K562 (cell line): ENCODE results near the gene DGCR2. TPM values are rescaled to one million over a fixed set of nuclear protein-coding genes. Genes with fewer than 3 reads are reported as not detected.

Experiments used
- ATAC-seq: fragments of 200-7000 bp; cut with Tn5 transposase; 3 replicates; pipeline ENCODE4 v1.9.1; 2020; ENCODE audit warnings: moderate library complexity
- BruUV-seq: library from RNA; stranded (reverse); fragments of 400-500 nt; replicated peaks from 2 replicates; lab custom pipeline; 2021; lab: Mats Ljungman, UMichigan
- CTCF ChIA-PET: fragments of 300-600 bp; formaldehyde crosslinking; extraction: SDS; loops from one replicate; lab custom pipeline; 2021; ENCODE audit warnings: low intra/inter-chr PET ratio; lab: Yijun Ruan, JAX
- POLR2A ChIA-PET: fragments of 300-600, 350-650 bp; sonication (Branson Sonifier 250); formaldehyde crosslinking; extraction: SDS; loops from one replicate; lab custom pipeline; 2021; ENCODE audit warnings: antibody characterized with exemption, inconsistent platforms; lab: Yijun Ruan, JAX
- DNase-seq, 4 experiments: peaks; one replicate each; pipeline versions ENCODE4 v3.0.0 to v3.0.0-alpha.2; 2011 to 2018; ENCODE audit warnings: low spot score in 3 of 4, mixed read lengths in 3 of 4; ENCODE audit errors: extremely low read depth in 1 of 4
- FAIRE-seq: peaks from 2 replicates; lab custom pipeline; 2011; peaks lifted over from hg19 to GRCh38; lab: Jason Lieb, UNC
- H2AFZ ChIP-seq: 2 replicates; pipeline ENCODE4 v1.6.0; 2011; ENCODE audit warnings: low read depth, low read length, control low read depth, inconsistent platforms
- H3K27ac ChIP-seq: fragments of 200-600 bp; 3 replicates; pipeline ENCODE4 v1.8.0; 2011; ENCODE audit warnings: low read depth, mild to moderate bottlenecking, control low read depth, inconsistent platforms, low read length, moderate library complexity, mixed read lengths; ENCODE audit errors: extremely low read depth
- H3K27me3 ChIP-seq, 2 experiments: fragments of 300-600 bp in 1 of 2; 2 replicates in 1 of 2; 3 replicates in 1 of 2; pipeline versions ENCODE4 v1.6.0 to v1.8.0; 2011; ENCODE audit warnings: inconsistent platforms in 2 of 2, low read length in 2 of 2, mild to moderate bottlenecking in 1 of 2, mixed read lengths in 1 of 2, moderate library complexity in 1 of 2; ENCODE audit not compliant: control insufficient read depth in 2 of 2, insufficient read depth in 2 of 2
- H3K36me3 ChIP-seq: fragments of 300-600 bp; 3 replicates; pipeline ENCODE4 v1.8.0; 2011; ENCODE audit warnings: mild to moderate bottlenecking, low read length, inconsistent platforms; ENCODE audit not compliant: control insufficient read depth, insufficient read depth
- H3K4me1 ChIP-seq, 2 experiments: fragments of 200-600 bp in 1 of 2; replicated peaks in 1 of 2; 2 replicates in 1 of 2; 3 replicates in 1 of 2; pipeline versions ENCODE4 v1.5.1 to v1.8.0; 2011; ENCODE audit warnings: inconsistent platforms in 2 of 2, low read length in 2 of 2, mild to moderate bottlenecking in 1 of 2, mixed read lengths in 1 of 2, moderate library complexity in 1 of 2; ENCODE audit not compliant: control insufficient read depth in 2 of 2, insufficient read depth in 2 of 2
- H3K4me2 ChIP-seq: 2 replicates; pipeline ENCODE4 v1.6.1; 2011; ENCODE audit warnings: low read length, control low read depth, inconsistent platforms, mixed read lengths; ENCODE audit not compliant: insufficient read depth
- H3K4me3 ChIP-seq: fragments of 200-600 bp; sonication (generic), shearing (Covaris generic); 2 replicates; pipeline ENCODE4 v1.5.1; 2016; ENCODE audit warnings: control low read depth, inconsistent platforms
- H3K79me2 ChIP-seq: fragments of 200-600 bp; 3 replicates; pipeline ENCODE4 v1.8.0; 2011; ENCODE audit warnings: low read length, inconsistent platforms; ENCODE audit not compliant: control insufficient read depth, insufficient read depth
- H3K9ac ChIP-seq, 2 experiments: 2 replicates each; pipeline versions ENCODE4 v1.6.0 to v1.6.1; 2011; ENCODE audit warnings: low read depth in 2 of 2, low read length in 2 of 2, control low read depth in 1 of 2, inconsistent platforms in 1 of 2, mild to moderate bottlenecking in 1 of 2, mixed read lengths in 1 of 2; ENCODE audit not compliant: insufficient read depth in 1 of 2
- H3K9me1 ChIP-seq: one replicate; pipeline ENCODE4 v1.6.0; 2011; ENCODE audit warnings: inconsistent platforms, mild to moderate bottlenecking, low read length, moderate library complexity; ENCODE audit not compliant: control insufficient read depth, insufficient read depth
- H3K9me3 ChIP-seq: replicated peaks from 2 replicates; pipeline ENCODE4 v1.5.1; 2011; ENCODE audit warnings: low read depth, low read length, inconsistent platforms; ENCODE audit not compliant: control insufficient read depth, insufficient read depth
- H4K20me1 ChIP-seq: replicated peaks from 2 replicates; pipeline ENCODE4 v1.6.1; 2011; ENCODE audit warnings: low read length, inconsistent platforms, mixed read lengths; ENCODE audit not compliant: control insufficient read depth, insufficient read depth
- HNRNPLL ChIP-seq: fragments of 200-400 bp; formaldehyde crosslinking; IDR thresholded peaks from 2 replicates; pipeline ENCODE4 v1.6.1; 2017; ENCODE audit warnings: low read length, low read depth, mild to moderate bottlenecking; ENCODE audit not compliant: poor library complexity, severe bottlenecking
- MLLT1 ChIP-seq, 2 experiments: fragments of 450-650 bp; IDR thresholded peaks; 2 replicates each; pipeline ENCODE4 v1.6.1; 2016
- POU5F1 ChIP-seq: fragments of 150-350 bp; IDR thresholded peaks from 2 replicates; pipeline ENCODE4 v1.6.1; 2014; ENCODE audit warnings: borderline replicate concordance, low read length, low read depth, mild to moderate bottlenecking; ENCODE audit not compliant: partially characterized antibody
- UBTF ChIP-seq, 2 experiments: IDR thresholded peaks; 2 replicates each; pipeline ENCODE4 v1.6.1; 2012; ENCODE audit warnings: improper control_type of control experiment in 2 of 2, low read depth in 2 of 2, low read length in 2 of 2, borderline replicate concordance in 1 of 2
- USF1 ChIP-seq: sonication (generic); formaldehyde crosslinking; IDR thresholded peaks from 2 replicates; pipeline ENCODE4 v1.9.0; 2022; ENCODE audit warnings: mild to moderate bottlenecking, missing genetic modification reagents
- ZC3H4 ChIP-seq: sonication (generic); formaldehyde crosslinking; IDR thresholded peaks from 2 replicates; pipeline ENCODE4 v1.9.0; 2021; ENCODE audit warnings: missing genetic modification reagents, borderline replicate concordance
- ZNF609 ChIP-seq: sonication (generic); formaldehyde crosslinking; IDR thresholded peaks from 2 replicates; pipeline ENCODE4 v1.8.1; 2023; ENCODE audit warnings: missing genetic modification reagents, mild to moderate bottlenecking, borderline replicate concordance
- WGBS: fragments of 100-300 bp; shearing (Covaris generic); methylation state at CpG from one replicate; pipeline ENCODE4 v1.1.6; 2016; ENCODE audit warnings: low coverage, mixed read lengths; ENCODE audit not compliant: insufficient coverage; ENCODE audit errors: missing lambda C conversion rate; 5-methylcytosine and 5-hydroxymethylcytosine counted together
- in situ Hi-C: fragments of 300-500 bp; cut with MboI; formaldehyde crosslinking; loops from 4 replicates; pipeline ENCODE4 v1.15.0; 2018; ENCODE audit warnings: inconsistent platforms, mixed read lengths
- intact Hi-C: fragments of 100-400 bp; cut with micrococcal nuclease; formaldehyde crosslinking; loops from 2 replicates; pipeline ENCODE4 v1.14.2; 2022
- polyA plus RNA-seq, 8 experiments: library from polyadenylated mRNA; depleted of rRNA in 4 of 8; stranded (reverse) in 5 of 8; unstranded in 3 of 8; fragments of >200 nt; fragmentation: Nextera tagmentation in 2 of 8; fragmentation: Illumina TruSeq in 1 of 8; extraction: Ambion mirVana in 2 of 8; extraction: Trizol in 1 of 8; gene quantifications; 2 replicates each; pipeline versions ENCODE4 v1.2.1 to v1.2.3, GENCODE V29; 2011 to 2014; ENCODE audit warnings: inconsistent platforms in 1 of 8, missing spikeins in 1 of 8
- total RNA-seq, 7 experiments: library from RNA; depleted of rRNA in 6 of 7; stranded (reverse); fragments of >200 nt in 6 of 7; fragmentation: Illumina TruSeq in 2 of 7; extraction: Trizol in 2 of 7; gene quantifications; 2 replicates each; pipeline versions ENCODE4 v1.2.1 to v1.2.3, GENCODE V29; 2011 to 2021; ENCODE audit warnings: low replicate concordance in 1 of 7

The DGCR2 gene
- total and polyA plus RNA-seq, 9 of the 15 experiments (the other 6 are each of a cell fraction or from before 2014, with no cell fraction given): 0.69 to 101 (median 56.4) TPM

- ChIA-PET POLR2A (interaction anchor here (0.5 to 4.4 kb wide), 5 partner anchors 11 to 1960 kb away, joined by 4 to 29 read pairs (median 4); no protein-coding TSS in a partner anchor), CTCF (no interaction called here)
- ATAC-seq: peak; percentile 6; the same call in 2 of the 3 replicates
- Histone ChIP-seq H3K27ac (no peak overlapping the region), H3K9me3 (no peaks in the 10 kb centered on the region), H3K9me1 (peaks cover 4% of the 10 kb centered on the region), H3K27me3 (no peaks in the 10 kb centered on the region), H4K20me1 (peaks cover 20% of the 10 kb centered on the region), H3K4me1 (peaks cover 0 to 11% of the 10 kb centered on the region in 2 experiments; a peak in 1 of 5 replicates), H3K9ac (peak overlapping the region in 1 of 2 experiments; percentile 0; a peak in 1 of 4 replicates), H3K4me3 (no peak overlapping the region), H2AFZ (no peak overlapping the region), H3K4me2 (no peak overlapping the region), H3K79me2 (no peaks in the 10 kb centered on the region), H3K36me3 (peaks cover 86% of the 10 kb centered on the region)
- intact Hi-C loops (no loop called here), in situ Hi-C loops (no loop called here)
- no peak for FAIRE-seq
- DNase-seq: no peak
- BruUV-seq: no TSS peak
- WGBS: 86% methylated on average over 16 of the region's 16 CpGs
- TF ChIP-seq ZNF609 (no peak), ZC3H4 (0 out of 2 replicates have a peak, but pooled peaks have one; percentile 68), UBTF (IDR thresholded peaks at IDR 0.05; ENCODE audit: borderline replicate concordance in 1 of 2, low read depth in 2 of 2, low read length in 2 of 2) (no peak), HNRNPLL (peak; percentile 16), USF1 (CRISPR knock-in tag) (peak; percentile 13; the same call in 1 of the 2 replicates), POU5F1 (no peak), MLLT1 (IDR thresholded peaks at IDR 0.05) (no peak)
Measured at GRCh38 chr22:19058713-19059451, 63.3 kb downstream of the DGCR2 start.
